ENCODE measurements around the gene PGBD5.

Gene PGBD5

DNA sequence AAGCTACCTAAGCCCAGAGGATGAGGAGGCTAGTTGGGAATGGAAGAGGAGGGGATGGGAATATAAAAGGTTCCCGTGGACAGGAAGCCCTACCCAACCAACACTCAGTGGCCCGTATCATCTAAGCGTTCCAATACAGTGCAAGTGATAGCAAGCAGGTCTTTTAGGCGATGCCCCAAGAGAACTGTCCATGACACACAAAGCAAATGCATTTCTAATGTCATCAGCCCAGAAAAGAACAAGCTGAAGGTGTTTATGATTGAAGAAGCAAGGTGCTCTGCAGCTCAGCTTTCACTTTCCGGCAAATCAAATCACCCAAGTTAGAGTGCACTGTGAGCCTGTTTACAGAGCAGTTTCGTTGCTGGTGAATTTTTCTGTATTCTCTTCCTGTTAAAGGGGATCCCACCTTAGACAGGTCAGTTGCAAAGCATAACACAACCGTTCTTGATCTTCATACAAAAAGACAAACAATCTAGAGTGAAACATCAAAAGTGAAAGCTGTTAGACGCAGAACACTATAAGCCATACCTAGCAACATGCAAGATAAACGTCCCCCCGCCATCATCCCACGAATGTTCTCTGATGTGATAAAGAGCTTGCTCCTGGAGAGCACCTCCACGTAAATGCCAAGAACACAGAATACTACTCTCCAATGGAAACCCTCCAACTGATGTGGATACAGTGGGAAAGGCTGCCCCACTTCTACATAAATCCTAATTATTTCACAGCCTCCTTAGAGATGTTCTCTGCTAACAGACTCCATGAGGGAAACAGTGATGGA is 54.0 kb downstream of the PGBD5 start:
- DNase-seq: no peak

- DNase-seq: no peak
Observed at GRCh38 chr1:230370109-230370508, 56.0 kb downstream of the PGBD5 start.

GRCh38 chr1:230368871-230369270 is 57.3 kb downstream of the PGBD5 start:
- no peak for DNase-seq

- DNase-seq: no peak
Observed at GRCh38 chr1:230368363-230368762, 57.8 kb downstream of the PGBD5 start.

DNA sequence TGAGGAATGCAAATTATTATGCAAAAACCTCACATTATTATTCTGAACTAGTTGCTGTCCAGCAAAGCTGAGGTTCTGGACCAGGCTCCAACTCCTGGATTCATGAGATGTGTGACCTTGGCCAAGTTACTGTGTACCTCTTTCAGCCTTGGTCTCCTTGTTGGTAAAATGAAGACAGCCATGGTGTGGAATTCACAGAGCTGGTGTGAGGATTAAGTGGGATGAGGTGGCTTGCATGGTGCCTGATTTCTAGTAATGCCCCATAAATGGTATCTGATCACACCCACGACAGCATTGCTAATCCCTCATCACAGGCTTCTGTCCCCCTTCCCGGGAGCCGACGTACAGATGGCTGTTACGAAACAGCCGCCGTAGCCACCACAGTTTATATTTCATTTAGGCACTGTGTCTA is 59.6 kb downstream of the PGBD5 start:
- DNase-seq: no peak

DNA sequence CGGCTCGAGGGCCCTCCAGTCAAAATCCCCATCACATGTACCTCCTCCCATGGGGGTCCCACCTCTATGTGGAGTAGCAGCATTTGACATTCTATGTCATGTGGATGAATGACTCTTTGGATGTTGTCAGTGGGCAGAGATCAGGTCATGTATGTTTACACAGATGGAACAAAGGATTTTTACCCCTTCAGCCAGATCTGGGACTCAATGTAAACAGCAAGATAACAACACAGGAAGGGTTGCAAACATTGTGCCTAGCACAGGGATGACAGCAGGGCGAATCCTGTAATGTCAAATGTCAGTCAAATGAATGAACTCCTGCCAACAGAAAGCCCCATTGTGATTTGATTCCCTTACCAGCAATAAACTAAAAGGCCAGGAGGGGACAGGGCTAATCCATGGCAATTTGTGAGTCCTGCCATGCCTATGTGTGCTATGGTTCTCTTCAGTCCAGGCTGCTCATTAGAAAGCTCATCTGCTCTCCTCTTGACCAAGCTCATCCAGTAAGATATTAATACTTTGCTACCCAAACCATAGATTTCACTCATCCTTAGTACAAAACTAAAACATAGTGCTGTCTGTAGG is 60.3 kb downstream of the PGBD5 start:
- DNase-seq: peak; percentile 7

DNA sequence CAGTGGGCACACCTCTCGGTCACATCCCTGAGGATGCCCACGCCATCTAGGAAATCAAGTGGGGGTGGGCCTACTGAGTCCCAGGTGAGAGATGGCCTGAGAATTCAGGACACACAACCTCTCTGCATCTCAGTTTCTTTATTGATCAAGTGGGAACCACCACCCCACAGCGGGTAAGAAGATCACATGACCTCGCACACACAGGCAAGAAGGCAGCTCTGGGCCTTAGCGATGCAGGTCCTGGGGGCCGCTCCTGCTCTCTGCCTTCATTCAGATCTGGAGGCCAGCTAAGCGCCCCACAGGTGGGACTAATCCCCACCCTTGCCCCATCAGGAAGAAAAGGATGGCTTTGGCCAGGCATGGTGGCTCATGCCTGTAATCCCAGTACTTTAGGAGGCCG is 63.2 kb downstream of the PGBD5 start:
- DNase-seq: no peak

- no peak for DNase-seq
Observed at GRCh38 chr1:230361941-230362340, 64.2 kb downstream of the PGBD5 start.

GRCh38 chr1:230359992-230360668 is 66.0 kb downstream of the PGBD5 start:
- no peak for DNase-seq

- DNase-seq: no peak
Observed at GRCh38 chr1:230356869-230357794, 69.0 kb downstream of the PGBD5 start.

DNA sequence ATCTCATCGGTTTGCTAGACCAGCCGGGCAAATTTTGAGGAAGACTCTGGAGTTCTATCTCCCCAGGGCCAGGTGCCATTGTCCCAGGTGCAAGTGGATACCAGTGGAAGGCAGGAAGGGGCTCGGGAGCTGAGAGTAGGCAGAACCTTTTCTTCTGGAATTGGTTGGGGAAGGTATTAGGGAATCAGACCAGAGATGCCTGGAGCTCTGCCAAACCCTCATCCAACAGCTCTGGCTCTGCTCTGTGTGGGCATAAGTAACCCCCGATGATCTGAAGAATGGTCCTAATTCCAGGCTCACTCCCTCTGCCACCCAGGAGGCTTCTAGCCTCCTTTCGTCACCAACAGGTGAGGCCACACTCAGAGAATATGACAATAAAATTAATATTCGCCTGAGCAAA is 69.9 kb downstream of the PGBD5 start:
- no peak for DNase-seq

DNA sequence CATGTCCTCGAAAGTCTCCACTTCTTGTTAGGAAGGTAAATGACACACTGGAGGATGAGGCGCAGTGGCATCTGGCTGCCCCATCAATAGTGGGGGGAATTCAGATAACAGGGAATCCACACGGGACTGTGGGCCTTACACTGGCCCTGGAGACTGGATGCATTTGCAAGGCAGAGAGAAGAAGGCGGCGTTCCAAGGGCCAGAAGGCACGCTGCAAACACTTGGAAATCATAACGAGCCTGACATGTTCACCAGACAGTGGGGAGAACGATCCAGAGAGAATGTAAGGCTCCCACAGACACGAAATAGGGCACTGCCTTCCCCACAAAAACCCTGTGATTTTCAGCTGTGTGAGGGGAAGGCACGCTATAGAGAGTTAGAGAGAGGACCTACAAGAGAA is 70.5 kb downstream of the PGBD5 start:
- no peak for DNase-seq

- DNase-seq: no peak
Observed at GRCh38 chr1:230355128-230355527, 71.0 kb downstream of the PGBD5 start.

- no peak for DNase-seq
Observed at GRCh38 chr1:230354005-230354404, 72.1 kb downstream of the PGBD5 start.

DNA sequence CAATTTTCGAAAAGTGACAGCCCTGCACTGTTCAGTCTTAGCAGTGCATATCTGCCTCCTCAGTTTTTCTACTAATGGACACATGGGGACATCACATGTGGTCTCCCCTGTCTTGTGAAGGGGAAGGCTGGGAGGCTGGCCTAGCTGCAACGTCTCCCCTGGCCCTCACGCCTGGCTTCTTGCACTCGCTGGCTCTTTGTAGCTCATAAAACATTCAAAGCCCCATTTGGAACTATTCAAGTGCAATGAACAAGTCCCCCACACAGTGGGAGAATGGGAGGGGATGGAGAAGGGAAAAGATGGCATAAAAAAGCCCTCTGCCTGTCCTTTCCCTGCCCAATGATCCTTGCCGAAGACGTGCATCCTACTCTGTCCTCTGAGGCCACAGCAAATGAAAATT is 73.6 kb downstream of the PGBD5 start:
- DNase-seq: no peak

- DNase-seq: no peak
Observed at GRCh38 chr1:230351983-230352382, 74.1 kb downstream of the PGBD5 start.

GRCh38 chr1:230351514-230351913 is 74.6 kb downstream of the PGBD5 start:
- DNase-seq: no peak

GRCh38 chr1:230350208-230350921 is 75.8 kb downstream of the PGBD5 start:
- DNase-seq: no peak

DNA sequence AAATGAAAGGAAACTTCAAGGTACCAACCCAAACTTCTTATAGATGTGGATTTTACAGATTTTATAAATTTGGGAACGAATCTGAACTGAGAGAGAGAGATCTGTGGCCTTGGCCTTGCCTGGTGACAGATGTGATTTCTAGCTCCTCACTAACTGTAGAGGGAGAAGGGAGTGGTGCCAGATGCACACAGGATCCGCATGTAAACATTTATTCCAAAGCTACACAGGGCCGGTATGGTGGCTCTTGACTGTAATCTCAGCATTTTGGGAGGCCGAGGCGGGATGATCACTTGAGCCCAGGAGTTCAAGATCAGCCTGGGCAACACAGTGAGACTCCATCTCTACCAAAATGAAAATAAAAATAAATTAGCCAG is 77.1 kb downstream of the PGBD5 start:
- DNase-seq: no peak

DNA sequence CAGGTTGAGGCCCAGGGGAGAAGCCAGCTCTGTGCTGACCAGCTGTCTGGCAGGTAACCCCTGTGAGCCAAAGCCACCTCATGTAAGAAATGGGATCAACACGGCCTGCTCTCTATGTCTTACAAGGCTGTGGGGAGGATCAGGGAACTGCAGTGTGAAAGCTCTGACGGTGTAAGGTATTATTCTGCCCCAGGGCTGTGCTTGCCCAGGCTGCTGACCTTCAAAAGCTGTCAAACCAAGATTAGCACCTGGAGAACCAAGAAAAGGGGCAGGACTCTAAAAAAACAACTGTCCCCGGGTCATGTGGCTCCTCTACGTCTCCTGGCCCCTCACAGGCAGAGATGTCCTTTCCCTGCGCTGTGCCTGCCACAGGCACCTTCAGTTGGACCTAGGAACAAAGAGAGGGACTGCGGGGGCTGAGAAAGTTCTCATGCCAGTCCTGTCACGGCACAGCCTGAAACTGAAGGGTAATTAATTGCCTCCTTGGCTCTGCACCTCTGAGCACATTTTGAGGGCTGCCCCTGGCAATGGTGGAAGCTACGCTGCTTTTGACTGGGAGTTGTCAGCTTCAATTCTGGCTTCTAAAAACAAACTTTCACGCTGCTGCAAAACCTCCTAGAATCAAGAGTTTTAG is 77.6 kb downstream of the PGBD5 start:
- DNase-seq: no peak

DNA sequence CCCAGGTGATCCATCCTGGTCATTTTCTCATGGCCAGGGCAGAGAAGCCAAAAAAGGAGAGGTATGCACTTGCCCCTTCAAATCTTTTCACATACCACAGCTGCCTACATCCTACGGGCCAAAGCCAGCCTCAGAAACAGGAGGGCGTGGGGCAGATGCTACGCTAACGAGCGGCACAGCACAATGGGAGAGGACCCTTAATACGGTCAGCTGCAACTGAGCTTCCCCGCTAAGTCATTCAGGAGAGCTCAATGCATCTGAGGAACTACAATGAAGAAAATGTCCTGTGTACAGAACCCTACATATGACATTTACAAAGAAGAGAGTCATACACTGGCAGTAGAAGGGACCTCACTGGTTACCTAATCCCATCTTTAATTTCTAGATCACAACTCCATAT is 78.2 kb downstream of the PGBD5 start:
- DNase-seq: no peak

Measured in hematopoietic multipotent progenitor cell treated with erythropoietin and hydrocortisone succinate and interleukin-3 and kit ligand, for 8 days (in vitro differentiated cells).